ENCODE measurements around the gene GALNT17. TPM values are rescaled to one million over a fixed set of nuclear protein-coding genes. Genes with fewer than 3 reads are reported as not detected.

GALNT17 gene
- total and polyA plus RNA-seq, 12 donors: 15.1 to 87.0 (median 55.4) TPM

GRCh38 chr7:71615017-71615416 lies 483.1 kb downstream of the GALNT17 start:
- Histone ChIP-seq H3K4me3 (no peak overlapping the region), H3K4me1 (peaks cover 0 to 33% (median 14%) of the 10 kb centered on the region in 9 donors)

GRCh38 chr7:71616217-71616616 lies 484.3 kb downstream of the GALNT17 start:
- Histone ChIP-seq H3K36me3 (no peaks in the 10 kb centered on the region), H3K9me3 (no peaks in the 10 kb centered on the region), H3K27me3 (no peaks in the 10 kb centered on the region), H3K27ac (peak overlapping the region in 7 of 10 donors; percentile 58 to 85 (median 80)), H3K4me1 (peaks cover 0 to 33% (median 14%) of the 10 kb centered on the region in 9 donors), H3K4me3 (no peak overlapping the region)
- TF ChIP-seq CTCF (IDR thresholded peaks at IDR 0.05): no peak
- intact Hi-C loops (cut with DNase I): loop anchor here in 2 of 10 donors (5.0 to 10.0 kb wide), 2 partner anchors 36 to 351 kb away; no protein-coding TSS in a partner anchor
- WGBS, 2 donors: 90 to 94% methylated on average over 3 of the region's 3 CpGs
- no peak for ATAC-seq
- no peak for DNase-seq

More at GRCh38 chr7:71615017-71615416, 483.1 kb downstream of the GALNT17 start:
- Histone ChIP-seq H3K27ac (peak overlapping the region in 9 of 10 donors; percentile 44 to 85 (median 78)), H3K27me3 (no peaks in the 10 kb centered on the region), H3K9me3 (no peaks in the 10 kb centered on the region), H3K36me3 (no peaks in the 10 kb centered on the region)
- TF ChIP-seq CTCF (IDR thresholded peaks at IDR 0.05): peak in 3 of 9 donors; percentile 24 to 31 (median 31)
- WGBS, 2 donors: 46 to 47% methylated on average over 5 of the region's 5 CpGs
- DNase-seq (peak; percentile 24 to 63), ATAC-seq (peak; percentile 89 to 97 (median 93))
- intact Hi-C loops (cut with DNase I): loop anchor here in 3 of 10 donors (2.0 to 10.0 kb wide), 3 partner anchors 37 to 350 kb away; no protein-coding TSS in a partner anchor

DNA sequence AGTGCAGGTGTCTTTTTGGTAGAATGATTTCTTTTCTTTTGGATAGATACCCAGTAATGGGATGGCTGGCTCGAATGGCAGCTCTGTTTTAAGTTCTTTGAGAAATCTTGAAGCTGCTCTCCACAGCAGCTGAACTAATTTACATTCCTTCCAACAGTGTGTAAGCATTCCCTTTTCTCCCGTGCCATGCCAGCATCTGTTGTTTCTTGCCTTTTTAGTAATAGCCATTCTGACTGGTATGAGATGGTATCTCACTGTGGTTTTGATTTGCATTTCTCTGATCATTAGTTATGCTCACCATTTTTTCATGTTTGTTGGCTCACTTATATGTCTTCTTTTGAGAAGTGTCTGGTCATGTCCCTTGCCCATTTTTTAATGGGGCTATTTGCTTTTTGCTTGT lies 486.3 kb downstream of the GALNT17 start:
- ATAC-seq: no peak
- Histone ChIP-seq H3K27me3 (no peaks in the 10 kb centered on the region), H3K4me3 (no peak overlapping the region), H3K4me1 (peaks cover 0 to 22% (median 13%) of the 10 kb centered on the region in 9 donors), H3K9me3 (no peaks in the 10 kb centered on the region), H3K36me3 (no peaks in the 10 kb centered on the region), H3K27ac (no peak overlapping the region)
- no peak for TF ChIP-seq CTCF (IDR thresholded peaks at IDR 0.05)
- 72 to 75% methylated on average over 2 of the region's 2 CpGs for WGBS, 2 donors
- DNase-seq: no peak
- intact Hi-C loops (cut with DNase I): loop anchor here in 2 of 10 donors (5.0 to 10.0 kb wide), 2 partner anchors 34 to 353 kb away; no protein-coding TSS in a partner anchor

DNA sequence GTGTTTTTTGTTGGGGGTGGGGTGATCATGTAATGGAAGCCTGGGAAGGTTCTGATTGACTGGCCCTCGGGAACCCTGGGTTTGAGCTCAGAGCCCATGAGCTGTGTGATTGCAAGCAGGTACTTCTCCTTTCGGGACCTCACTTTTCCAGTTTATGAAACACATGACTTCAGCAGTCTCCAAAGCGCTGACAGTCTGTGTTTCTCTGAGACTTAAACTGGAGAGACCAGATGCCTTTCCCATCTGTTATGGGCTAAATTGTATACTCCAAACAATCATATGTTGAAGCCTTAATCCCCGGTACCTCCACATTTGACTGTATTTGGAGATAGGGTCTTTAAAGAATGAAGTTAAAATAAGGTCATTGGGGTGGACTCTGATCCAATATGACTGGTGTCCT lies 493.6 kb downstream of the GALNT17 start:
- Histone ChIP-seq H3K4me3 (no peak overlapping the region), H3K9me3 (no peaks in the 10 kb centered on the region), H3K27me3 (no peaks in the 10 kb centered on the region), H3K27ac (no peak overlapping the region), H3K4me1 (peaks cover 0 to 12% (median 0%) of the 10 kb centered on the region in 9 donors), H3K36me3 (no peaks in the 10 kb centered on the region)
- DNase-seq (no peak), ATAC-seq (no peak)
- WGBS, 2 donors: 85 to 90% methylated on average over 4 of the region's 4 CpGs
- no peak for TF ChIP-seq CTCF (IDR thresholded peaks at IDR 0.05)
- intact Hi-C loops (cut with DNase I): no loop called here
